Endodermal cell (in vitro differentiated cells): ENCODE measurements around the gene TRAPPC3. TPM values are rescaled to one million over a fixed set of nuclear protein-coding genes. Genes with fewer than 3 reads are reported as not detected.

ENCODE experiments used
- DNase-seq: peaks from one replicate; pipeline ENCODE4 v3.0.0-alpha.2; 2017
- H3K27ac ChIP-seq: 2 replicates; pipeline ENCODE4 v1.5.1; 2013; ENCODE audit warnings: mild to moderate bottlenecking, low read depth, low read length, moderate library complexity
- H3K27me3 ChIP-seq: 2 replicates; pipeline ENCODE4 v1.6.1; 2013; ENCODE audit warnings: mild to moderate bottlenecking, low read length, moderate library complexity; ENCODE audit not compliant: insufficient read depth, control insufficient read depth, poor library complexity, severe bottlenecking
- H3K36me3 ChIP-seq: 2 replicates; pipeline ENCODE4 v1.7.0; 2013; ENCODE audit warnings: mild to moderate bottlenecking, low read length, moderate library complexity; ENCODE audit not compliant: control insufficient read depth, insufficient read depth
- H3K4me1 ChIP-seq: one replicate; pipeline ENCODE4 v1.7.0; 2013; ENCODE audit warnings: low read length; ENCODE audit not compliant: control insufficient read depth, insufficient read depth
- H3K4me3 ChIP-seq: 2 replicates; pipeline ENCODE4 v1.5.1; 2013; ENCODE audit warnings: mild to moderate bottlenecking, low read length, moderate library complexity
- H3K9ac ChIP-seq: 2 replicates; pipeline ENCODE4 v1.6.1; 2013; ENCODE audit warnings: mild to moderate bottlenecking, low read length, moderate library complexity; ENCODE audit not compliant: poor library complexity, severe bottlenecking; ENCODE audit errors: extremely low read depth
- H3K9me3 ChIP-seq: 2 replicates; pipeline ENCODE4 v1.6.1; 2013; ENCODE audit warnings: mild to moderate bottlenecking, low read length, moderate library complexity; ENCODE audit not compliant: control insufficient read depth
- H3K27ac Mint-ChIP-seq: 2 replicates; pipeline ENCODE4 v1.8.0; 2020; ENCODE audit warnings: mixed read lengths
- H3K27me3 Mint-ChIP-seq: 2 replicates; pipeline ENCODE4 v1.8.0; 2021; ENCODE audit warnings: mild to moderate bottlenecking, mixed read lengths; ENCODE audit not compliant: insufficient read depth
- H3K36me3 Mint-ChIP-seq: 2 replicates; pipeline ENCODE4 v1.8.0; 2020; ENCODE audit warnings: low read depth, mixed read lengths
- H3K4me1 Mint-ChIP-seq: 2 replicates; pipeline ENCODE4 v1.8.0; 2020; ENCODE audit warnings: mixed read lengths
- H3K4me3 Mint-ChIP-seq: 2 replicates; pipeline ENCODE4 v1.8.0; 2020; ENCODE audit warnings: mild to moderate bottlenecking, moderate library complexity, mixed read lengths
- H3K9me3 Mint-ChIP-seq: 2 replicates; pipeline ENCODE4 v1.8.0; 2020; ENCODE audit warnings: mild to moderate bottlenecking, mixed read lengths
- CTCF ChIP-seq: fragments of 200-600 bp; sonication (generic); conservative IDR thresholded peaks from 2 replicates; pipeline ENCODE4 v1.5.0; 2021; ENCODE audit warnings: antibody characterized with exemption, mild to moderate bottlenecking
- WGBS, 2 experiments: methylation state at CpG; one replicate each; pipeline versions ENCODE4 v1.1.5 to v1.1.7; 2013; ENCODE audit warnings: missing lambda C conversion rate in 2 of 2, mixed read lengths in 1 of 2; ENCODE audit not compliant: insufficient coverage in 1 of 2, insufficient read length in 1 of 2; 5-methylcytosine and 5-hydroxymethylcytosine counted together
- total RNA-seq, 2 donors: library from RNA; stranded (reverse); fragmentation: NEBNext Ultra II Directional in 1 of 2; extraction: Animal tissue kit (Norgen Biotek cat#: 25700) in 1 of 2; gene quantifications; 2 replicates in 1 of 2; 3 replicates in 1 of 2; pipeline ENCODE4 v1.2.1, GENCODE V29; 2021

The TRAPPC3 gene
- total RNA-seq, 2 donors from 2014 or later = 61.5 to 79.9 TPM

- Mint-ChIP-seq H3K4me3 (no peak overlapping the region), H3K9me3 (no peaks in the 10 kb centered on the region), H3K36me3 (peaks cover 2% of the 10 kb centered on the region), H3K27ac (no peak overlapping the region), H3K27me3 (peaks cover 24% of the 10 kb centered on the region), H3K4me1 (peaks cover 37% of the 10 kb centered on the region)
- DNase-seq = no peak
- Histone ChIP-seq H3K27ac (no peak overlapping the region), H3K4me3 (no peak overlapping the region), H3K36me3 (peaks cover 7% of the 10 kb centered on the region), H3K9me3 (no peaks in the 10 kb centered on the region), H3K9ac (no peak overlapping the region), H3K4me1 (peaks cover 10% of the 10 kb centered on the region), H3K27me3 (no peaks in the 10 kb centered on the region)
- 98 to 100% methylated on average over 6 of the region's 6 CpGs for WGBS, 2 experiments
- TF ChIP-seq CTCF = no peak
These were observed 4.2 kb upstream of the TRAPPC3 start for GRCh38 chr1:36153476-36153875.

GRCh38 chr1:36151845-36152203, 2.5 kb upstream of the TRAPPC3 start:
- H3K9ac ChIP-seq = no peak overlapping the region
- Mint-ChIP-seq H3K27ac (no peak overlapping the region), H3K27me3 (peaks cover 24% of the 10 kb centered on the region), H3K4me1 (peaks cover 23% of the 10 kb centered on the region), H3K36me3 (peaks cover 11% of the 10 kb centered on the region), H3K4me3 (no peak overlapping the region), H3K9me3 (peaks cover 2% of the 10 kb centered on the region)
- no peaks in the 10 kb centered on the region for H3K27me3 ChIP-seq
- WGBS, 2 experiments = 48 to 62% methylated on average over 3 of the region's 3 CpGs
- no peak for DNase-seq
- TF ChIP-seq CTCF = no peak
- H3K4me1 ChIP-seq = no peaks in the 10 kb centered on the region
- peaks cover 2% of the 10 kb centered on the region for H3K36me3 ChIP-seq
- H3K27ac ChIP-seq = peak overlapping the region; percentile 74
- H3K4me3 ChIP-seq = no peak overlapping the region
- no peaks in the 10 kb centered on the region for H3K9me3 ChIP-seq

- no peak overlapping the region for H3K9ac ChIP-seq
- H3K27me3 ChIP-seq = no peaks in the 10 kb centered on the region
- no peak overlapping the region for H3K4me3 Mint-ChIP-seq
- H3K9me3 Mint-ChIP-seq = peaks cover 2% of the 10 kb centered on the region
- no peak overlapping the region for H3K27ac Mint-ChIP-seq
- WGBS, 2 experiments = 30% methylated on average over 1 of the region's 1 CpG; no CpG with 5 or more reads in 1 of the 2 experiments
- TF ChIP-seq CTCF = no peak
- no peaks in the 10 kb centered on the region for H3K9me3 ChIP-seq
- H3K4me1 Mint-ChIP-seq = peaks cover 23% of the 10 kb centered on the region
- DNase-seq = no peak
- peaks cover 24% of the 10 kb centered on the region for H3K27me3 Mint-ChIP-seq
- H3K27ac ChIP-seq = peak overlapping the region; percentile 97
- no peak overlapping the region for H3K4me3 ChIP-seq
- H3K4me1 ChIP-seq = no peaks in the 10 kb centered on the region
- H3K36me3 ChIP-seq = peaks cover 5% of the 10 kb centered on the region
- H3K36me3 Mint-ChIP-seq = peaks cover 14% of the 10 kb centered on the region
These were observed 2.0 kb upstream of the TRAPPC3 start for GRCh38 chr1:36151134-36151844.
